ENCODE measurements around the gene KLHL21.
"Not testable (repeated sequence)": the region's sequence is repeated elsewhere in the genome, so short reads cannot be mapped to it uniquely, and the experiment has no call there.

Gene KLHL21

GRCh38 chr1:6602669-6603237, at the start of gene KLHL21:
Gene KLHL21, minus strand, starts transcription at chr1:6602869. Its CDS starts 52 bp downstream, at chr1:6602817.
- peak; percentile 95 for DNase-seq

GRCh38 chr1:6651909-6652308, 49.2 kb upstream of the KLHL21 start:
- no peak for DNase-seq

GRCh38 chr1:6648556-6648955, 45.9 kb upstream of the KLHL21 start:
- DNase-seq: no peak

GRCh38 chr1:6646499-6647148, 44.0 kb upstream of the KLHL21 start:
- peak; percentile 41 for DNase-seq

GRCh38 chr1:6645018-6645417, 42.3 kb upstream of the KLHL21 start:
- DNase-seq: no peak

- DNase-seq: not testable (repeated sequence)
Measured at GRCh38 chr1:6640867-6641266, 38.2 kb upstream of the KLHL21 start.

- no peak for DNase-seq
Measured at GRCh38 chr1:6638226-6638625, 35.6 kb upstream of the KLHL21 start.

GRCh38 chr1:6637770-6638169, 35.1 kb upstream of the KLHL21 start:
- no peak for DNase-seq

GRCh38 chr1:6636778-6637177, 34.1 kb upstream of the KLHL21 start:
- not testable (repeated sequence) for DNase-seq

GRCh38 chr1:6635910-6636760, 33.5 kb upstream of the KLHL21 start:
- DNase-seq: no peak

GRCh38 chr1:6635161-6635909, 32.7 kb upstream of the KLHL21 start:
- DNase-seq: no peak

- DNase-seq: peak; percentile 44
Measured at GRCh38 chr1:6634371-6635052, 31.8 kb upstream of the KLHL21 start.

- DNase-seq: no peak
Measured at GRCh38 chr1:6632588-6633514, 30.2 kb upstream of the KLHL21 start.

- no peak for DNase-seq
Measured at GRCh38 chr1:6631058-6631457, 28.4 kb upstream of the KLHL21 start.

GRCh38 chr1:6630027-6630426, 27.4 kb upstream of the KLHL21 start:
- DNase-seq: no peak

GRCh38 chr1:6628971-6629479, 26.4 kb upstream of the KLHL21 start:
- no peak for DNase-seq

GRCh38 chr1:6627841-6628545, 25.3 kb upstream of the KLHL21 start:
- no peak for DNase-seq

- no peak for DNase-seq
Measured at GRCh38 chr1:6627031-6627430, 24.4 kb upstream of the KLHL21 start.

- DNase-seq: peak; percentile 60
Measured at GRCh38 chr1:6625584-6626149, 23.0 kb upstream of the KLHL21 start.
